Femur (tissue), 1 donor: ENCODE measurements around the gene ANKDD1A.

Experiments
- DNase-seq: peaks from one replicate; pipeline ENCODE4 v3.0.0-alpha.2; 2017

The ANKDD1A gene

GRCh38 chr15:64896371-64897069 is 15.2 kb upstream of the ANKDD1A start:
- no peak for DNase-seq

GRCh38 chr15:64897345-64897985 is 14.2 kb upstream of the ANKDD1A start:
- DNase-seq = no peak

- DNase-seq = no peak
Observed at GRCh38 chr15:64898406-64898805, 13.3 kb upstream of the ANKDD1A start.

GRCh38 chr15:64901141-64901540 is 10.6 kb upstream of the ANKDD1A start:
- DNase-seq = no peak

- no peak for DNase-seq
Observed at GRCh38 chr15:64901914-64902313, 9.8 kb upstream of the ANKDD1A start.

GRCh38 chr15:64902863-64903262 is 8.8 kb upstream of the ANKDD1A start:
- DNase-seq = no peak

GRCh38 chr15:64903326-64903950 is 8.3 kb upstream of the ANKDD1A start:
- DNase-seq = no peak

- DNase-seq = no peak
Observed at GRCh38 chr15:64904189-64904588, 7.5 kb upstream of the ANKDD1A start.

GRCh38 chr15:64905119-64905831 is 6.4 kb upstream of the ANKDD1A start:
- DNase-seq = peak; percentile 84

- DNase-seq = no peak
Observed at GRCh38 chr15:64905941-64906340, 5.8 kb upstream of the ANKDD1A start.

- no peak for DNase-seq
Observed at GRCh38 chr15:64906402-64906801, 5.3 kb upstream of the ANKDD1A start.

- no peak for DNase-seq
Observed at GRCh38 chr15:64907991-64908390, 3.7 kb upstream of the ANKDD1A start.

- DNase-seq = no peak
Observed at GRCh38 chr15:64909546-64909945, 2.2 kb upstream of the ANKDD1A start.

GRCh38 chr15:64912379-64913325 is 950 bp downstream of the ANKDD1A start:
- no peak for DNase-seq

GRCh38 chr15:64915518-64916227 is 4.0 kb downstream of the ANKDD1A start:
- no peak for DNase-seq

GRCh38 chr15:64916365-64916764 is 4.7 kb downstream of the ANKDD1A start:
- no peak for DNase-seq

GRCh38 chr15:64917211-64917610 is 5.5 kb downstream of the ANKDD1A start:
- DNase-seq = no peak

GRCh38 chr15:64919721-64920120 is 8.0 kb downstream of the ANKDD1A start:
- no peak for DNase-seq

GRCh38 chr15:64921711-64922110 is 10.0 kb downstream of the ANKDD1A start:
- no peak for DNase-seq

GRCh38 chr15:64923546-64923945 is 11.8 kb downstream of the ANKDD1A start:
- no peak for DNase-seq
